ELR (cell line): ENCODE data around the gene MB21D2.

Source experiments
- DNase-seq: peaks from one replicate; pipeline ENCODE4 v3.0.0-alpha.2; 2015; ENCODE audit warnings: low read depth

MB21D2 gene

DNA sequence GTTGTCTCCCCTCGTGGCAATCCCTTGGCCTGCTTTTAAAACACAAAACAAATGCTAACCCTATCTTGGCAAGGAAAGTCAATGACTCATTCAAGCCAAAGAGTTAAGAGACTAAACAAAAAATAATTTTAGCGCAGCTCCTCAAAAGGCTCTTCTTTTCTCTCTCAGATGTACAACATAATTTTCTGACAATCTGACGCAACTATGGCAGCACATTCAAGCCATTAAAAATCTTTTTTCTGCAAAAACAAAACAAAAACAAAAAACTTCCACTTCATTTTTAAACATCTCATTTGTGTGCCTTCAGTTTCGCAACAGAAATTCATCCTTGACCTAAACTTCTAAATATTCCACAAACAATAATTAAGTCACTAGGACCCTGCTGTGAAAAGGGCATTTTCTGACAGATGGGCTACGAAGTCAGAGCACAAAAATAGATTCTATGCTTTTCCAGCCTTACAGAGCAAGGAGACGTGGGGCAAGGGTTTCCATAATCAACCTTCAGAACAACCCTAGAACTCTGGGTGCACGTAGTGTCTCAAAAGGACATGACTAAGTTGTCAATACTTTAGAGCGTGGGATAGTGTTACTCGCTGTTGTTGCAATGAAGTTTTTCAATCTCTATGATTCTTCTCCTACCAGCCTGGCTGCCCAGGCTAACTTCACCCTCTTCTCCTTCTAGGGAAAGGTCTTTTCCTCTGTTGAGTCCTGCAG is 84.3 kb downstream of the MB21D2 start:
- DNase-seq, result peak; percentile 83

GRCh38 chr3:192831801-192832347 is 85.8 kb downstream of the MB21D2 start:
- peak; percentile 53 for DNase-seq

DNA sequence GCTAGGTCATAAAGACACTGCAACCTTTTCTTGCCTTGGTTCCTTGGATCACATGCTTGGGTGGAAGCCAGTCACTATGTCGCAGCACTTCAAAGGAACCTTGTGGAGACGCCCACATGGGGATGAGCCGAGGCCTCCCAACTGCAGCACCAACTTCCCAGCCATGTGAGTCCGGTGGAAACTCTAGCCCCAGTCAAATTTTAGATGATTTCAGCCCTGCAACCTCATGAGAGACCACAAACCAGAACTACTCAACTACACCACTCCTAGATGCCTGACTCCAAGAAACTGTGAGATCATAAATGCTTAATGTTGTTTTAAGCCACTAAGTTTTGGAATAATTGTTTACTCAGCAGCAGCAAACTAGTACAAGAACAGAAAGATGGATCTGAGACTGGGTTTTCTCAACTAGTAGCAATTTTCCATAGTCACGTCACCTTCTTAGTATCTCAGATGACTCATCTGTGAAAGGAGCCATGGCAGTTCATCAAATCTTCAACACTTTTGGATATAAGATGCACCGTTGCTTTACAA is 86.5 kb downstream of the MB21D2 start:
- DNase-seq, result peak; percentile 91

DNA sequence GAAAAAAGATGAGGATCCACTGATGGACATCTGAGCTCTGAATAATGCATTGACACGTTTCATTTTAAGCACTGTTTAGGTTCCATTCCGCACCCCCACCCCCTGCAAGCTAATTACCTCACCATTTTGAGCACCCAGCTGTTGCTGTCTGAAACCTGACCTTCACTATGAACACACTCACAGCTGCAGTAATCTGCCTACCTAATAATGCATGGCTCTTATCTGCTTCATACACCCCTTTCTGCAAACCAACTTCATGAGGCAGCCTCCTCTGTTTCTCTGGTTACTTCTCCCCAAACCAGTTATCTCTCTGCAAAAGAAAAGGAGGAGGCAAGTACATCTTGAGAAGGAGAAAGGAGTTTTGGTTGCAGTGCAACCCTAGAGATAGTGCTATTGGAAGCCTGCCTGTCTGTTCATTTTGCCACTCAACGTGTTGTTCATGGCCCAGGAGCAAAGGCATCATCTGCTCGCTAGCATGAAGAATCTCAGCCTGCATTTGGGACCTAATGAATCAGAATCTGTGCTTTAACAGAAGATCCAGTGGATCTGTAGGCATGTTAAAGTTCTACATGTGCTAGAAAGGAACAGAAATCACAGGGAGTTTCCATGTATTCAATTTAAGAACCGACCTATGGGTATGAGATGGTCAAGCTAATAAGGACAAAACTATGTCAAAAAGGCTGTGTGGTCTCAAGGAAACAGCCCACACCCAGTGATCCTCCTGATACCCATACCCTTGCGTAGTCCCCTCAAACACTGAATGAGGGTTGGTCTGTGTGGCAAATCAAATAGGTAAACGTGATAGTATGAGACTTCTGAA is 87.2 kb downstream of the MB21D2 start:
- DNase-seq, result no peak

DNA sequence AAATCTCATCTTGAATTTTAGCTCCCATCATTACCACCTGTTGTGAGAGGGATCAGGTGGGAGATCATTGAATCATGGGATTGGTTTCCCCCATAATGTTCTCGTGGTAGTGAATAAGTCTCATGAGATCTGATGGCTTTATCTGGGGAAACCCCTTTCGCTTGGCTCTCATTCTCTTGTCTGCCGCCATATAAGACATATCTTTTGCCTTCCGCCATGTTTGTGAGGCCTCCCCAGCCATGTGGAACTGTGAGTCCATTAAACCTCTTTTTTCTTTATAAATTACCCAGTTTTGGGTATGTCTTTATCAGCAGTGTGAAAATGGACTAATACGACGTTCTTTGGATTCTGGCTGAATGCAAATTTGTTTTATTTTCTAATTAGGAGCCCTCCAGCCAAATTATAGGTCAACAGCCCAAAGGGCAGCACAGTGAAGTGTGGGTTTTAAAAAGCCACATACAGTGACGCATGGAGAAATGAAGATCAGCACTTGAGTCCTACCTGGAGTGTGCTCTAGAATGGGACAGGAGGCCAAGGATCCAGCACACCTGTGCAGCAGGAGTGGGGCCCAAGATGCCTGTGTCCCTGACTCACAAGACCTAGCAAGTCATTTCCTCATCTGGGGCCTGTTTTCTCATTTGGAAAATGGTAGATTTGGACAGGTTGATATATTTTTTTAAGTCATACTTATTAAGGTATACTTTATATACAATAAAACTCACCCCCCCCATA is 89.6 kb downstream of the MB21D2 start:
- no peak for DNase-seq

- DNase-seq, result no peak
Measured at GRCh38 chr3:192827208-192827607, 90.4 kb downstream of the MB21D2 start.

GRCh38 chr3:192826214-192827006 is 91.2 kb downstream of the MB21D2 start:
- DNase-seq, result no peak

- no peak for DNase-seq
Measured at GRCh38 chr3:192825657-192826200, 91.9 kb downstream of the MB21D2 start.

GRCh38 chr3:192825216-192825615 is 92.4 kb downstream of the MB21D2 start:
- DNase-seq, result no peak

DNA sequence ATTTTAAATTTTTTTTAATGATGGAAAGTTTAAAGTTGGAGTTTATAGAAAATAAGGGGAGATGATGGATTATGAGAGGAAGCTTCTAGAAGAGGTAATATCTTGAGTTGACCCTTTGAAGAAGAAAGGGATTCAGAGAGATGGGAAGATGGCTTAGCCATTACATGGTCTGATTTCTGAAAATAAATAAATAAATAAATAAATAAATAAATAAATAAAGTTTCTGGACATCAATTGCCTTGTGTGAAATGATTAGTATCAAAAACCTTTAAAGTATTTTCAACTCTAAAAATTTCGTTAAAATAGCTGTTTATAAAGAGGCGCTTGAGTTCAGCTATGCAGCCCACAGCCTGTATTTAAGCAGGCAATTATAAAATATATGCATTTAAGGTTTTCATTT is 93.3 kb downstream of the MB21D2 start:
- DNase-seq, result no peak

- DNase-seq, result no peak
Measured at GRCh38 chr3:192821161-192821560, 96.5 kb downstream of the MB21D2 start.

- DNase-seq, result no peak
Measured at GRCh38 chr3:192820161-192820560, 97.5 kb downstream of the MB21D2 start.

- peak; percentile 92 for DNase-seq
Measured at GRCh38 chr3:192819001-192819569, 98.6 kb downstream of the MB21D2 start.

GRCh38 chr3:192818126-192818525 is 99.5 kb downstream of the MB21D2 start:
- DNase-seq, result no peak

DNA sequence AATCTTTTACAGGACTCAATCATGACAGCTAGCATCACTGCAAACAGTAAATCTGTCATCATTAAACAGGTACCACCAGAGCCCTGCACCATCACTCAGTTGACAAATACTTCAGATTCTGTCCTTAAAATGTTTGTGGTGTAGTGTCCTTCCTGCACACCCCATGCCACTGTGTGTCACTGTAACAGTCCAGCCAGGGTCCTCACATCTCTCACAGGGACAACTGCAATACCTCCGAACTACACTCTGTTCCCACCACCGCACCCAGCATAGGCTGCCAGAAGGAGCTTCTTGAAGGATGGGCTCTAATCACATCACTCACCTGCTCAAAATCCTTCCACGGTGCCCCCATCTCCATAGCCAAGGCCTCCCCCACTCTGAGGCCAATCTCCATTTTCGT is 100.2 kb downstream of the MB21D2 start:
- DNase-seq, result peak; percentile 20

GRCh38 chr3:192817053-192817452 is 100.6 kb downstream of the MB21D2 start:
- DNase-seq, result peak; percentile 91

DNA sequence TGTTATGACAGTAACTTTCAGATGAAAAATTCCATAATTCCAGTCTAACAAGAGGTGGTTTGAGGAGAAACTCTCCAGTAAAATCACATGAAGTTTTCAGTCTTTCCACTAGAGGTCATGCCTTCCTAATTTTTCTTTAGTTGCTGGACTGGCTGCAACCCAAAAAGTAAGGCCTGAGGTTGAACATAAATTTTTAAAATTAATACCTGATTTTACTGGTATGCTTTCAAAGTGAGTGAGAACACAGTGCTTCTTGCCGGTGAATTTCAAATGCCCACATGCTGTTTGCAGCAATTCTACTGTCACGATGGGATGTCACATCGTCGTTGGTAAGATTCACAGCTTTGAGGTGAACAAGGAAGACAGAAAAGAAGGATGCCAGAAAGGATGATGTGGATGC is 101.3 kb downstream of the MB21D2 start:
- DNase-seq, result peak; percentile 83

GRCh38 chr3:192812743-192813383 is 104.8 kb downstream of the MB21D2 start:
- DNase-seq, result peak; percentile 72

DNA sequence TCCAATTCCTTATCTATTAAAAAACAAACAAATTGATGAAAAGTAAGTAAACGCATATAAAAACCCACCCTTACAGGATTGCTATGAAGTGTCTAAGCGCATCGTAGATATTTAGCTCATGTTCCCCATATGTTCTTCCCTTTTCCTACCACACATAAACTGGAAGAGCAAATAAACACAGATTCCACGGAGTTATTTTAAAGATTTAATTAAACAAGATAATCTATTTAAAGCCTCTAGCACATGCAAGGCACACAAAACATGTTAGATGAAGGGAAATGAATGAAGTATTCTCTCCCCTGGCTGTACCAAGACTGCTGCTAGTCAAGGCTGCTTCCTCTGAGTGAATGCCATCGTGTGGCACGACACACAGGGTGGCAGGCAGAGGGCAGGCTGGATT is 111.9 kb downstream of the MB21D2 start:
- no peak for DNase-seq

DNA sequence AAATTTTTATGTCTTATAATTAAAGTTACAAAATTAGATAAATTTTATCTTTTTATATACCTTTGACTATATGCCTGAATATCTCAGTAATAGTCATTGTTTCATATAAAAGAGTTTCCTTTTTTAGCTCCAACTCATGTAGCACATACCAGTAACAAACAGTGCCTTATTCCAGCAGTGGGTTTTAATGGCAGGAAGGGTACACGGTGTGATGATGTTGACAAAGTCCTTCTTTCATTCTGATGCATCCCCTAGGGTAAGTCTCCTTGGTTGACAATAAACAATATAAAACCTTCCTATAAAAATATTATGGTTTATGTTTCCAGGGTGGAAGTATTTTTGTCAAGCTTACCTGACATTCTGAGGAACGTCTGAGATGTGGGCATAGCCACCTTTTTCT is 113.2 kb downstream of the MB21D2 start:
- no peak for DNase-seq
